Kidney (tissue), 14 donors: ENCODE measurements around the gene ACVR2B. TPM values are rescaled to one million over a fixed set of nuclear protein-coding genes. Genes with fewer than 3 reads are reported as not detected.
A peak's percentile ranks its signal among the peaks of the same experiment; 100 is the strongest.

ENCODE experiments used
- DNase-seq, 5 donors: peaks; one replicate each; pipeline ENCODE4 v3.0.0-alpha.2; 2013 to 2020
- FAIRE-seq: peaks from 2 replicates; lab custom pipeline; 2012; peaks lifted over from hg19 to GRCh38; lab: Jason Lieb, UNC
- H3K27ac ChIP-seq, 2 donors: one replicate each; pipeline ENCODE4 v1.7.0; 2013; ENCODE audit warnings: low read depth in 2 of 2, low read length in 2 of 2, inconsistent platforms in 1 of 2
- H3K27me3 ChIP-seq: one replicate; pipeline ENCODE4 v1.7.1; 2013; ENCODE audit warnings: low read length, inconsistent platforms; ENCODE audit not compliant: control insufficient read depth, insufficient read depth
- H3K36me3 ChIP-seq, 3 donors: one replicate each; pipeline versions ENCODE4 v1.7.0 to v1.7.1; 2013; ENCODE audit warnings: low read length in 3 of 3, control low read depth in 1 of 3, inconsistent platforms in 1 of 3; ENCODE audit not compliant: insufficient read depth in 3 of 3, control insufficient read depth in 2 of 3
- H3K4me1 ChIP-seq, 3 donors: one replicate each; pipeline versions ENCODE4 v1.7.0 to v1.7.1; 2013; ENCODE audit warnings: low read length in 3 of 3, inconsistent platforms in 1 of 3, low read depth in 1 of 3; ENCODE audit not compliant: control insufficient read depth in 2 of 3, insufficient read depth in 2 of 3
- H3K4me3 ChIP-seq, 3 donors: one replicate each; pipeline versions ENCODE4 v1.7.0 to v1.8.1; 2013; ENCODE audit warnings: low read length in 3 of 3, control low read depth in 1 of 3, inconsistent platforms in 1 of 3
- H3K9ac ChIP-seq, 3 donors: one replicate each; pipeline versions ENCODE4 v1.7.0 to v1.7.1; 2013; ENCODE audit warnings: low read length in 3 of 3, control low read depth in 1 of 3, inconsistent platforms in 1 of 3
- H3K9me3 ChIP-seq, 3 donors: one replicate each; pipeline versions ENCODE4 v1.7.0 to v1.7.1; 2013; ENCODE audit warnings: low read length in 3 of 3, control low read depth in 1 of 3, inconsistent platforms in 1 of 3; ENCODE audit not compliant: control insufficient read depth in 2 of 3, insufficient read depth in 1 of 3
- CTCF ChIP-seq: IDR thresholded peaks from 3 replicates; pipeline ENCODE4 v1.5.1; 2012; ENCODE audit warnings: mild to moderate bottlenecking, moderate library complexity, borderline replicate concordance; ENCODE audit not compliant: insufficient read depth; ENCODE audit errors: extremely low read depth
- intact Hi-C: fragments of 100-400 bp; cut with DNase I; formaldehyde crosslinking; loops from one replicate; pipeline ENCODE4 v1.11.1; 2022
- polyA plus RNA-seq: library from polyadenylated mRNA; stranded (reverse); fragments of 350-450 nt; fragmentation: Illumina TruSeq; extraction: RNeasy Lipid Tissue Mini Kit (QIAGEN cat#74804); gene quantifications from one replicate; pipeline ENCODE4 v1.2.3, GENCODE V29; 2014; ENCODE audit warnings: low read depth, low replicate concordance; ENCODE audit not compliant: insufficient read depth
- total RNA-seq: library from RNA; stranded (reverse); fragmentation: NEBNext Ultra II Directional; extraction: Animal tissue kit (Norgen Biotek cat#: 25700); gene quantifications from one replicate; pipeline ENCODE4 v1.2.1, GENCODE V29; 2021
- donor health status: control.
- donor health status: control.
- donor health status: control.
- donor health status: control.
- donor health status: control.
- donor health status: DM: yes; HTN: yes; CAD: no.
- donor health status: Normal renal cell carcinoma (clear cell type).

The ACVR2B gene
- total and polyA plus RNA-seq, 2 donors from 2014 or later, result 1.2 to 11.2 TPM

GRCh38 chr3:38460377-38461270 lies 6.9 kb downstream of the ACVR2B start:
- H3K27ac ChIP-seq, result peak overlapping the region in 1 of 2 donors; percentile 3
- H3K9ac ChIP-seq, result peak overlapping the region in 1 of 3 donors; percentile 52
- H3K4me3 ChIP-seq, result no peak overlapping the region
- TF ChIP-seq CTCF, result no peak
- intact Hi-C loops, result no loop called here
- peaks cover 3 to 46% (median 37%) of the 10 kb centered on the region in 3 donors for H3K4me1 ChIP-seq
- H3K27me3 ChIP-seq, result no peaks in the 10 kb centered on the region
- no peaks in the 10 kb centered on the region for H3K36me3 ChIP-seq
- no peaks in the 10 kb centered on the region for H3K9me3 ChIP-seq
- DNase-seq (peak in 3 of 5 donors; percentile 49 to 77 (median 65)), FAIRE-seq (no peak)

- TF ChIP-seq CTCF, result no peak
- H3K36me3 ChIP-seq, result no peaks in the 10 kb centered on the region
- H3K27ac ChIP-seq, result no peak overlapping the region
- no peak for DNase-seq
- H3K4me1 ChIP-seq, result peaks cover 0 to 7% (median 2%) of the 10 kb centered on the region in 3 donors
- no peaks in the 10 kb centered on the region for H3K9me3 ChIP-seq
- no peak overlapping the region for H3K9ac ChIP-seq
- FAIRE-seq, result no peak
- H3K4me3 ChIP-seq, result no peak overlapping the region
- no peaks in the 10 kb centered on the region for H3K27me3 ChIP-seq
- intact Hi-C loops, result no loop called here
Measured at GRCh38 chr3:38465588-38466154, 12.0 kb downstream of the ACVR2B start.

- Histone ChIP-seq H3K27me3 (no peaks in the 10 kb centered on the region), H3K4me3 (no peak overlapping the region), H3K9ac (no peak overlapping the region), H3K36me3 (no peaks in the 10 kb centered on the region), H3K9me3 (no peaks in the 10 kb centered on the region), H3K27ac (peak overlapping the region; percentile 27 to 51), H3K4me1 (peaks cover 0 to 21% (median 15%) of the 10 kb centered on the region in 3 donors)
- TF ChIP-seq CTCF, result no peak
- DNase-seq (no peak), FAIRE-seq (no peak)
- intact Hi-C loops, result no loop called here
Measured at GRCh38 chr3:38468765-38469164, 15.1 kb downstream of the ACVR2B start.
